Right kidney (tissue), 1 donor: Measurements from ENCODE around the gene FCGR2B.
"Not testable (repeated sequence)": the region's sequence is repeated elsewhere in the genome, so short reads cannot be mapped to it uniquely, and the experiment has no call there.

ENCODE experiments used
- DNase-seq: peaks from one replicate; pipeline ENCODE4 v3.0.0-alpha.2; 2016

The FCGR2B gene

DNA sequence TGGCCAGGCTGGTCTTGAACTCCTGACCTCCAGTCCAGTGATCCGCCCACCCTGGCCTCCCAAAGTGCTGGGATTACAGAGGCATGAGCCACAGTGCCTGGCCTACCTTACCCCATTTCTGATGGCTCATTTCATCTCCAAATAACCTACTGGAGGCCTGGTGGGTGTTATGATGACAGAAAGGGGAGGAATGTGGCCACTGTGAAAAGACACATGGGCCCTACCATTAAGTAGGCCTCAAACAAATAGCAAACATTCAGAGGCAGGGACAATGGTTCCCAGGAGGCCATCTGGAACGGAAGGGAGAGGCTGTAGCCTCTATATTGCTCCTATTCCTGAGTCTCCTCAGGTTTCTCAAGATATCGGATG lies 43.2 kb downstream of the FCGR2B start:
- DNase-seq, result no peak

DNA sequence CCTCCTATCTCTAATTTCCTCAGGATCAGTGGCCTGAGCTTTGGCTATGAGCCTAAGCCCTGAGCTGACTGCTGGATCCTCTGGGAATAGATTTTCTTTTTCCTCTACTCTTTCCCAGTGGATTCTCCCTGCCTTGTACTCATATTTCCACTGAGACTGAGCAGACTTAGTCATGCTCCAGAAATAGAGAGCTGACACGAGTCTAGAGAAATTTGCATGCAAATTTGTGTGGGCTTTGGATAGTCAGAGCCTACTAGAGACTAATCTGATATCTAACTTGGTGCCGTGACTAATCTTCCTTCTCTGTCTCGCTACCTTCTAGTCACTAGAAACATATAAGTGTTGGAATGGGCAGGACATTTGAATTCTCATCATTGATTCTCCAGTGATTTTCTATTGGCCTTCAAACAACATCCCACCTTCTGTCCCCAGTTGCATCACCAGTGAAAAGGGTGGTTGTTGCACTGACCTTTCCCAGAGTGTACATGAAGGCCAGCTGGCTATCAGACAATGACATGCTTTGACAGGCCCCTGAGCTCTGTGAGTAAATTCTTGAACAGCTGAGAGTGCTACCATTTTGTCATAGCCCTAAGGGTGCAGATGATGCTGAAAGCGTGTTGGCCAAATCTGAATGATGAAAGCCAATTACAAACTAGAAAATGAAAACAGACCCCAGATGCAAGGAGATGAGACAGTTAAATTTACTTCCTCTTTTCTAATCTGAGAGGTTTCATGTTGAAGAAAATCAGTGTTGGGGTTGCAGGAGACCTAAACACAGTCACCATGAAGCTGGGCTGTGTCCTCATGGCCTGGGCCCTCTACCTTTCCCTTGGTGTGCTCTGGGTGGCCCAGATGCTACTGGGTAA lies 43.8 kb downstream of the FCGR2B start, which contains the start of gene FCRLA:
Gene FCRLA (plus strand): TSS at position 748 of the 866 bp plus-strand sequence. CDS start 36 bp downstream, at position 784.
- DNase-seq, result no peak

DNA sequence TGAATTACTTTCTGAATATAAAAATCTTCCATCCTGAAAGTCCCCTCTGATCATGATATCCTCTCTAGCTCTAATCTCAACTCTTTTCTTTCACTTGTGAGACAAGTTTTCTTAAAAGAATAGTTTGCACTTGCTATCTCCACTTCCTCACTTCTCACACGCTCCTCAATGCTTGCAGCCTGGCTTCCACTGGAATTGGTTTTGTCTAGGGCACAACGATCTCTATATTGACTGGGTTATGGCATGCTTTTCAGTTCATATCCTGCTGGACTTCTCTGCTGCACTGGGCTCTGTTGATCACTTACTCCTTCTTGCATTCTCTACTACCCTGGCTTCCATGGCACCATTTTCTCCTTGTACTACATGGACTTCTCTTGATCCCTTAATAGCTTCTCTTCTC lies 44.6 kb downstream of the FCGR2B start:
- DNase-seq, result no peak

DNA sequence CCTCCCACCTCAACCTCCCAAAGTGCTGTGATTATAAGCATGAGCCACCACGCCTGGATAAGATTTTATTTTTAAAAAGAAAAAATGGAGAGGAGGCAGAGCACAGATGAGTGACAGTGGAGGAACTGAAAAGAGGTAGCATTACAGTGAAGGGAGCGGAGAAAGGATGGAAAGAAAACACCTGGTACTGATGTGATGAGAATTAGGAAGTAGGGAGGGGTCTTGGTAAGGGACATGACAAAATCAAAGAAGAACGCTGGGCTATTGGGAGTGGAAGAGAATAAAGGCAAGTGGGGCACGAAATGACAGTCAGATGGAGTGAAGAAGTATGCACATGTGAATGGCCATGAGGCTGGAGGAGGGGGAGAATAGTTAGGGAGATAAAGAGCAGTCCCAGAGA lies 46.4 kb downstream of the FCGR2B start:
- no peak for DNase-seq

DNA sequence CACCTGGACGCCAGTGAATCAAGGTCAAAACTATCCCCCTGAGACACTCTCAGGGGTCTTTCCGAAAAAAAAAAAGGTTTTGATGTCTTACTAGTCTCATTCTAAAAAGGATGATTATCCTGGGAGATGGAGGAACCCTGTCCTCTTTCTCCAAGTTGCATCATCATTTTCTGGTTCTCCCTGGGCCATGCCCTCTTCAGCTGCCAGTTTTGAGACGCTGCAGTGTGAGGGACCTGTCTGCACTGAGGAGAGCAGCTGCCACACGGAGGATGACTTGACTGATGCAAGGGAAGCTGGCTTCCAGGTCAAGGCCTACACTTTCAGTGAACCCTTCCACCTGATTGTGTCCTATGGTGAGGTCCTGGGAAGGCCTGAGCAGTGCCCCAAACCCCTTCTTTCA lies 47.6 kb downstream of the FCGR2B start:
- DNase-seq, result no peak

DNA sequence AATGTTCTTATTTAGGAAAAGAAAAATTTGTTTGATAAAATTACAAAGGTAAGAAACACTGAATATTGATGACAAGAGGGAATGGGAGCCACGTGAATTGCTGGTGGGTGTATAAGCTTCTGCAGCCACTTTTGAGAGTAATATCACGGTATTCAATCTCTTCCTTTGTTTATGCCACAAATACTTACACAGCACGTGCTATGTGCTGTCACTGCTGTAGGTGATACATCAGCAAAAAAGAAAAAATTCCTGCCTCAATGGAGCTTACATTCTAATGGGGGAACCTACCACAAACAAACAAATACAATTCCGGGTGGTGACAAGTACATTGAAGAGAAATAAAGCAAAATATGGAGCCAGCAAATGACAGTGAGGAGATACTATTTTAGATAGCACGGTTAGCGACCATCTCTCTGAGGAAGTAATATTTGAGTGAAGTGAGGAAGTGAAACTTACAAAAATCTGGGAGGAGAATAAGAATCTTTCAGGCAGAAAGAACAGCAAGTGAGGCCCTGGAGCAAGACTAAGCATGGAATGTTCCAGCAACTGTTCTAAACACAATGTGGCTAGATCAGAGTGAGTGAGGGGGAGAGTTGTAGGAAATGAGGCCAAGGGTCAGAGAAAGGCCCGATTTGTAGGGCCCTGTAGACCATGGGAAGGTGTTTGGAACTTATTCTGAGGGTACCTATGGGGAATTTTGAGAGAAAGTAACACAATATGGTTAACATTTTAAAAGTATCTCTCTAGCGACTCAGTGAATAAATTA lies 55.8 kb downstream of the FCGR2B start:
- DNase-seq, result no peak

DNA sequence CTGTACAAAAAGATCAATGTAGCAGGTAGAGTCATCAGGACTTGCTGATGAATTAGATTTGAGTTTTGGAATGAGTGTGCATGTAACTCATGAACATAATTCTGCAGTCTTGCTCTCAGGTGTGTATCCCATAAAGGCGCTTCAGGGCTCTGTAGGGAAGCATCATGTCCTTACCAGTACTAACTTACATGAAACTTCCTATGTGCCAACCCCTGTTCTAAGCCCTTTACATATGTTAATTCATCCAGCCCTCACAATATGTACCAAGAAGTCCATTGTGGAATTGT lies 56.3 kb downstream of the FCGR2B start:
- DNase-seq, result no peak

DNA sequence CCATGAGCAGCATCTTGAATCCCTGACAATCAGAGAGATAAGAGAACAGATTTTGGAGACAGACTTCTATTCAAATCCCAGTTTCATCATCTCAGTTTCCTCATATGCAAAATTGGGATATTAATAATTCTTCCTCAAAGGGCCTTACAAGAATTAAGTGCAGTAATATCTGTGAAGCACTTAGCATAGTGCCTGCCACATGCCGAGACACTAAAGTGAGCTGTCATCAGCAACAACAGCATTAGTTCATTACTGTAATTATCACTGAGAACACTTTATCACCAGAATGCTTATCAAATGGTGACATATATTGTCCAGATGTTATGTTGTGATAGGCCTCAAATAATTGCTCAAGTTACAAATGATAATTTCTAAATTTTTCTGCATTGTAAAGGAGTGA lies 57.5 kb downstream of the FCGR2B start:
- DNase-seq, result no peak

DNA sequence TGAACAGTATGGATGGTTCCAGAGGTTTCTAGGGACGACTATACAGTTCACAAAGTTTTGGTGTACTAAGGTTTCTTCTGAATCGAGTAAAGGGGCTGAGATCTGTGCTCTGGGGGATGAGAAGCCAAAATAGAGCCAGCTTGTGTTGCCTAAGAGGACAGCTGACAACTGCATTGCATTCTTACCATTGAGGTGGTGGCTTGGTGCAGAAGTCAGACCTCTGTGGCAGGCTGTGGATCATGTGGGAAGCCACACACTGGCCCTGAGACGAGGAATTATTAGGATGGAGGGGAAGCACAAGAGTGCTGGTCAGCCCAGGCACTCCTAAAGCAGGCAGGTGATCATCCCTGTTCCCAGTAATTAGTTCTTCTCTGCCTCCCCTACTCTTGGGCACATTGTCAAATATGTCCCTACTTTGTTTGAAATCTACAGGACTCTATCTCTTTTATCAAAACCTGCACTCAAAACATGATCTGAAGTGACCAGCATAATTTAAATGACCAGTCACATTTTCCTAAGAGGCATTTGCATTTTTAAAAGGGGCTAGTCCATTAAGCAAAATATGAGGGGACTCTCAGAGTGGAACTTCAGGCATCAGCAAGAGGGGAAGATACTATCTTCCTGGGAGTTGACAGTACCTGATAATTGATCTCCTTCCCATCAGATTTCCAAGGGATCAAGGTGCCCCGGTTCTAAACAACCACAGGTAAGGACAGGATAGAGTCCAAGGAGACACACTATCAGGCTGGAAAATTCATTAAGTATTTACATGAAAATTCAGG lies 58.2 kb downstream of the FCGR2B start, which contains the start of gene FCRLB:
Gene FCRLB (plus strand): TSS at position 589 of the 782 bp plus-strand sequence. CDS start 1,129 bp downstream, outside the sequence.
- DNase-seq, result no peak

DNA sequence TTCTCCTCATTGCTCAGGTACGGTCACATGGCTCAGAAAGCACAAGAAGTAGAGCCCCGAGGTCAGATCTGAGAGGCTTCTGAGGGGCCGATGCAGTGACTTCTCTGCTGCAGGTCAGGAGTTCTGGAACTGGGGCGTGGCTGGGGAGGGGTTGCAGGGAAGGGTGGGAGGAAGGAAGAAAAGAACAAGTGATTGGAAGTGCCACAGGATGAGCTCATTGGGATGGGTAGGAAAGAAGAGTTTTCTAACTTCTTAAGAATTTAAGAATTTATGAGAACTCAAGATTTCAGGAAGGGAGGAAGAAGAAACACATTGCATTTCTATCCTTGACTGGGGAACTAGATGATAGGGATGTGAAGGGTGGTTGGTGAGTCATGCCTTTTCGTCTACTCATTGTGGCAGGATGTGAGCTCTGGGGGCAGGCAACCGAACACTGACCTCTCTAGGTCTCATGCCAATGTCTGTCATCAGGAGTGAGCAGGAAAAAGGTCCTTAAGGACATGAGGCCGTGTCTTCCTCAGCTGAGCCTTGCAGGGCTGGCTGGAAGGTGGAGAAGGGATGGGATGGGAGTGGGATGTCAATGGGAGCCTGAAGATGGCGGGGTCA lies 58.9 kb downstream of the FCGR2B start:
- DNase-seq, result no peak

DNA sequence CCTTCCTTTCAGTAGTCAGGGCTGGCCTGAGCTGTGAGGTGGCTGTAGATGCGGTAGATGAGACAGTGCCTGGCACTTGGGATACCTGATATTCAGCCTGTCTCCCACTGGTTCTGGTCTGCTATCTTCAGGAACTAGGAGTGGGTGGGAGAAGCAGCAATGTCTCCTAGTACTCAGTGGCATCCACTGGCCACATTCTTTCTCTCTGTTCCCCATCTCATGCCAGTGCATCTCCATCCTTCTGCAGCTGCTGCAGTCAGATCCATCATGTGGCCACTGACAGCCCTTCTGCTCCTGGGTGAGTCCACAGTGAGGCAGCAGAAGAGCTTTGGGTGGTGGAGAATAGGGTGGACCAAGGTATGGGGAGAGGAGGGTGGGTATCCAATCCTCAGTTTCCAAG lies 59.5 kb downstream of the FCGR2B start:
- DNase-seq, result no peak

DNA sequence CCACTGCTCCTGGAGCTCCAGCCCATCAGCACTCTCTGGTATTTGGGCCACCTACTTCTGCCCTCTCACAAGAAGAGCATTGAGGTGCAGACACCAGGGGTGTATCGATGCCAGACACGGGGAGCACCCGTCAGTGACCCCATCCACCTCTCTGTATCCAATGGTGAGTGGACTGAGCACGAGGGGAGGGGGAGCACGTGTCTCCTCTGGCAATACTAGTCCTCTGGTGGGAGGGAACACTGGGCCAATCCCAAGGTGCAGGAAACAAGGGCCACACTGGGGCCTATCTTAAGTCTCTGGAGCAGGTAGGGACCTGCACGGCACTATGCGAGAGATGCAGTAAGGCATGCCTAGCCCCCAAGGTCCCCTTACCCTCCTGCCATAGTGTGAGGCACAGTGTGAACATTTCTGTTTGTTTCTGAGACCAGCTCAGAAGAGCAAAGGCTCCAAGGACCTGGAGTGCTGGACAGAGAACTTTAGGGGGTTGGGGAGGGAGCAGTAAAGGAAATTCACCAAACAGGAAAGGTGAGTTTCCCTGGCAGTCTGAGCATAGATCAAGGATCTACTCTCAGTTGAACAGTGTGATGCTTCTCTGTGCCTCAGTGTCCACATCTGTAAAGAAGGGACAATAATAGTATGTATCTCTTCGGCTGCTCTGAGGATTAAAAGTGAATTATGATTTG lies 60.7 kb downstream of the FCGR2B start:
- no peak for DNase-seq

DNA sequence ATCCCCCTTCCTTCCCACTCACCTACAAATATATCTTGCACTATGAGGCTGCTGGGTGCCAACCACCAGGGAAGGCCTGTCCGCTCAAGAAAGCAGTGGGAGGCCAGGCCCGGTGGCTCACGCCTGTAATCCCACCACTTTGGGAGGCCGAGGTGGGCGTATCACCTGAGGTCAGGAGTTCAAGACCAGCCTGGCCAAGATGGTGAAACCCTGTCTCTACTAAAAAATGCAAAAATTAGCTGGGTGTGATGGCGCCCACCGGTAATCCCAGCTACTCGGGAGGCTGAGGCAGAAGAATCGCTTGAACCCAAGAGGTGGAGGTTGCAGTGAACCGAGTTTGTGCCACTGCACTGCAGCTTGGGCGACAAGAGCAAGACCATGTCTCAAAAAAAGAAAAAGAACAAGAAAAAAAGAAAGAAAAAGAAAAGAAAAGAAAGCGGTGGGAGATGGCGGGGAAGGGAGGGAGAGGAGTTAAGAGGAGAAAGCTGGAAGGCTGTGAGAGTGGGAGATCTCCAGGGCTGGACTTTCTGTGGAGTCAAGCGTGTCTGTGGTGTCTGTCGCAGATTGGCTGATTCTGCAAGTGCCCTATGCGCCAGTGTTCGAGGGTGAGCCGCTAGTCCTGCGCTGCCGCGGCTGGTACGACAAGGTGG lies 62.4 kb downstream of the FCGR2B start:
- DNase-seq, result not testable (repeated sequence)

DNA sequence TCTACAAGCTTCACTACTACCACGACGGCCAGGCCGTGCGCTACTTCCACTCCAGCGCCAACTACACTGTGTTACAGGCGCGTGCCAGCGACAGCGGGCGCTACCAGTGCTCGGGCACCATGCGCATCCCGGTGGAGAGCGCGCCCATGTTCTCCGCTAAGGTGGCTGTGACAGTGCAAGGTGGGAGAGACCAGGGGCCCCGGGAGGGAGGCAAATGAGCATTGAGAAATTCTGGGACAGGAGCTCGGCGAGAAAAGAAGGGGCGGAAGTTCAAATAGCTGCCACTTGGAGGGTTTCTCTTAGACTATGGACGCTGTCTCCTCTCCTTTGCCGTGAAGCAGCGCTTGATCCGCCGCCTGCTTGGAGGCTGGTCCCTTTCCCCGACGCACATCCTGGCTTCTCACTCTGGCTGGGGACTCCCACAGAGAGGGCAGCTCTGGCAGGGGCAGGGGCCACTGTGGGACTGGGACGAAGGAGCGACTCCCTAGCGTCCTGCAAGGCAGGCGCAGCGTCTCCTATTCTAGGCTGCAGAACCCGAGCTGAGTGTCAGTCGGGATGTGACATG lies 63.0 kb downstream of the FCGR2B start:
- peak; percentile 87 for DNase-seq

DNA sequence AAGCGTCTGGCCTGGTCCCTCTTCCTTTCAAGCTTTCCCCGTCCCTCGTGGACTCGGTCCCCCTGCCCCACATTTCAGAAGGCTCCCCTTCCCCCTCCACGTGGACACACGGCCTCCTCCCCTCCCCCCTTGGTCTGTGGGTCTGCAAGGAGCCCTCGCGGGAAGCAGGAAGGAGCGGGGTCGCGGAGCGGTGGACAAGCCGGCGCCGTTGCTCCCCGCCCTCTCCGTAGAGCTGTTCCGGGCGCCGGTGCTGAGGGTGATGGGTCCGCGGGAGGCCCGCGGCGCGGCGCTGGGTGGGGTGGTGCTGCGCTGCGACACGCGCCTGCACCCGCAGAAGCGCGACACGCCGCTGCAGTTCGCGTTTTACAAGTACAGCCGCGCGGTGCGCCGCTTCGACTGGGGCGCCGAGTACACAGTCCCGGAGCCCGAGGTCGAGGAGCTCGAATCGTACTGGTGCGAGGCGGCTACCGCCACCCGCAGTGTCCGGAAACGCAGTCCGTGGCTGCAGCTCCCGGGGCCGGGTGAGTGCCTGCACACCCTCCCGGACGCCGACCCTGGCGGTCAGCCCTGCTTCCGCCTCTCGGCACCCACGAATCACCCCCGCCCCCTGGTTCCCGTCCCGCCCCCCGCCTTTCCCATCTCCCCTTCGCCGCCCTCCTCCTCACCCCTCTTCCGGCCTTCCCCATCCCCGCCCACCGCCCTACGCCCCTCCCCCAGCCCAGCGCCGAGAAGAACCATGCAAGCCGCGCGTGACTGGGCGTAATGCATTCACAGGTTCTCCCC lies 63.7 kb downstream of the FCGR2B start:
- DNase-seq, result peak; percentile 92

DNA sequence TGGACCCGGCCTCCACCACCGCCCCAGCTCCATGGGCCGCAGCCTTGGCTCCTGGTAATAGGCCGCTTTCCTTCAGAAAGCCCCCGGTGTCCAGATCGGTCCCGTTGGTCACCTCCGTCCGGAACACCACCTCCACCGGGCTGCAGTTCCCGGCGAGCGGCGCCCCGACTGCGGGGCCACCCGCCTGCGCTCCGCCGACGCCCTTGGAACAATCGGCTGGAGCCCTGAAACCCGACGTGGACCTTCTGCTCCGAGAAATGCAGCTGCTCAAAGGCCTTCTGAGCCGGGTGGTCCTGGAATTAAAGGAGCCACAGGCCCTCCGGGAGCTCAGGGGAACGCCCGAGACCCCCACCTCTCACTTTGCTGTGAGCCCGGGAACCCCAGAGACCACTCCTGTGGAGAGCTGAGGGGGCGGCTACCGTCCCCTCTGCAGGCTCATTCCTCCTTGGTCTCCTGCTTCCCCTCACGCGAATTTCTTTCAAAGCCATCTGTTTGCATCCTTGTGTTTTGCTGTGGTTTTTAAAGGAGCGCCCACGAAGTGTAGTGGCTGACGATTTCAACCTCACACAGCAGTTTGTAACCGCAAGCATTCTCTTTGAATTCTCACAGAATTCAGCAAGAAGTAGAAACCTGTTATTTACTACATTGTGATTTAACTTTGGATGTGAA lies 64.4 kb downstream of the FCGR2B start:
- peak; percentile 93 for DNase-seq
